WTC11 (cell line): ENCODE data around the gene KAT7. TPM values are rescaled to one million over a fixed set of nuclear protein-coding genes. Genes with fewer than 3 reads are reported as not detected.

Experiments
- ZNF532 ChIP-seq: fragments of 250-450 bp; sonication (Bioruptor Pico); IDR thresholded peaks from 2 replicates; pipeline ENCODE4 v1.9.0; 2021; ENCODE audit warnings: mild to moderate bottlenecking, borderline replicate concordance
- total RNA-seq: library from RNA; stranded (reverse); gene quantifications from 3 replicates; pipeline ENCODE4 v1.2.3, GENCODE V29; 2021

The KAT7 gene
- total RNA-seq, 1 experiment from 2014 or later, result 199 TPM

- no peak for TF ChIP-seq ZNF532 (CRISPR knock-in tag)
Observed at GRCh38 chr17:49882434-49882833, 94.0 kb downstream of the KAT7 start (continued).

Other genes starting within 250 kb of the KAT7 start
- 2.3 to 3.4 TPM (median 2.4 TPM) in 3 replicates for gene NXPH3, start 212.8 kb upstream of the KAT7 start, total RNA-seq
- gene SPOP, start 110.6 kb upstream of the KAT7 start, total RNA-seq, result 19.2 to 32.4 TPM (median 22.4 TPM) in 3 replicates
- 43.7 to 55.9 TPM (median 45.0 TPM) in 3 replicates for gene SLC35B1, start 80.7 kb upstream of the KAT7 start, total RNA-seq
- 26.2 to 30.4 TPM (median 29.7 TPM) in 3 replicates for gene FAM117A, start 24.6 kb upstream of the KAT7 start, total RNA-seq
- not detected in 3 replicates for gene TAC4, start 59.4 kb downstream of the KAT7 start, total RNA-seq
- 1.3 to 1.8 TPM (median 1.6 TPM) in 3 replicates for gene DLX4, start 180.5 kb downstream of the KAT7 start, total RNA-seq
- 0.44 to 0.78 TPM (median 0.74 TPM) in 3 replicates for gene DLX3, start 206.5 kb downstream of the KAT7 start, total RNA-seq